Thyroid gland (tissue), 4 donors: Measurements from ENCODE around the gene HRK. TPM values are rescaled to one million over a fixed set of nuclear protein-coding genes. Genes with fewer than 3 reads are reported as not detected.
A peak's percentile ranks its signal among the peaks of the same experiment; 100 is the strongest.

Experiments used
- DNase-seq, 2 donors: peaks; one replicate each; pipeline ENCODE4 v3.0.0-alpha.2; 2019
- H3K27ac ChIP-seq, 3 donors: fragments of 200-600 bp; sonication (generic); 1 replicate in 2 of 3; 2 replicates in 1 of 3; pipeline ENCODE4 v1.5.1; 2016 to 2019; ENCODE audit warnings: mild to moderate bottlenecking in 1 of 3, moderate library complexity in 1 of 3
- H3K27me3 ChIP-seq: fragments of 200-600 bp; sonication (generic); one replicate; pipeline ENCODE4 v1.5.1; 2019
- H3K36me3 ChIP-seq, 2 donors: fragments of 200-600 bp; sonication (generic); one replicate each; pipeline ENCODE4 v1.5.1; 2016 to 2019
- H3K4me1 ChIP-seq, 2 donors: fragments of 200-600 bp; sonication (generic); one replicate each; pipeline ENCODE4 v1.5.1; 2017 to 2019
- H3K4me3 ChIP-seq, 3 donors: fragments of 200-600 bp; sonication (generic); replicated peaks in 1 of 3; 1 replicate in 2 of 3; 2 replicates in 1 of 3; pipeline ENCODE4 v1.5.1; 2016; ENCODE audit warnings: mild to moderate bottlenecking in 1 of 3
- H3K9me3 ChIP-seq: fragments of 200-600 bp; sonication (generic); one replicate; pipeline ENCODE4 v1.5.1; 2017
- CTCF ChIP-seq, 6 experiments: fragments of 200-600 bp in 3 of 6; fragments of 450-650 bp in 3 of 6; sonication (generic) in 3 of 6; IDR thresholded peaks; one replicate each; pipeline ENCODE4 v1.5.1; 2016 to 2019; ENCODE audit warnings: antibody characterized with exemption in 6 of 6, mild to moderate bottlenecking in 2 of 6, inconsistent platforms in 1 of 6, moderate library complexity in 1 of 6
- POLR2A ChIP-seq, 2 donors: fragments of 450-650 bp; IDR thresholded peaks; one replicate each; pipeline ENCODE4 v1.6.1; 2017; ENCODE audit warnings: antibody characterized with exemption in 2 of 2, mild to moderate bottlenecking in 2 of 2, moderate library complexity in 1 of 2
- WGBS, 2 donors: methylation state at CpG; one replicate each; pipeline ENCODE4 v1.1.5; 2017; 5-methylcytosine and 5-hydroxymethylcytosine counted together
- intact Hi-C: fragments of 100-400 bp; cut with DNase I; formaldehyde crosslinking; loops from one replicate; pipeline ENCODE4 v1.15.1; 2023
- total RNA-seq, 4 donors: library from RNA; depleted of rRNA; stranded (reverse); fragments of >200 nt; gene quantifications; one replicate each; pipeline ENCODE4 v1.2.3, GENCODE V29; 2016

Gene HRK
- total RNA-seq, 4 donors from 2014 or later = 0.39 to 0.83 (median 0.48) TPM

- DNase-seq = no peak
- no peaks in the 10 kb centered on the region for H3K36me3 ChIP-seq
- no peak for TF ChIP-seq POLR2A (IDR thresholded peaks at IDR 0.05)
- TF ChIP-seq CTCF (IDR thresholded peaks at IDR 0.05) = no peak
- H3K27me3 ChIP-seq = no peaks in the 10 kb centered on the region
- WGBS, 2 donors = 89 to 94% methylated on average over 6 of the region's 6 CpGs
- no peaks in the 10 kb centered on the region for H3K4me1 ChIP-seq
- intact Hi-C loops = no loop called here
- no peak overlapping the region for H3K27ac ChIP-seq
- no peak overlapping the region for H3K4me3 ChIP-seq
- no peaks in the 10 kb centered on the region for H3K9me3 ChIP-seq
Observed at GRCh38 chr12:116832353-116832752, 48.9 kb downstream of the HRK start.

- TF ChIP-seq POLR2A (IDR thresholded peaks at IDR 0.05) = no peak
- TF ChIP-seq CTCF (IDR thresholded peaks at IDR 0.05) = no peak
- Histone ChIP-seq H3K27ac (no peak overlapping the region), H3K27me3 (no peaks in the 10 kb centered on the region), H3K4me1 (no peaks in the 10 kb centered on the region), H3K9me3 (no peaks in the 10 kb centered on the region), H3K36me3 (no peaks in the 10 kb centered on the region), H3K4me3 (no peak overlapping the region)
- no peak for DNase-seq
- intact Hi-C loops = no loop called here
- 94 to 95% methylated on average over 4 of the region's 4 CpGs for WGBS, 2 donors
Observed at GRCh38 chr12:116827432-116827831, 53.8 kb downstream of the HRK start.

- Histone ChIP-seq H3K4me3 (no peak overlapping the region), H3K27me3 (no peaks in the 10 kb centered on the region), H3K9me3 (no peaks in the 10 kb centered on the region), H3K27ac (no peak overlapping the region), H3K36me3 (no peaks in the 10 kb centered on the region), H3K4me1 (peaks cover 5 to 8% of the 10 kb centered on the region in 2 donors)
- no peak for TF ChIP-seq CTCF (IDR thresholded peaks at IDR 0.05)
- no peak for TF ChIP-seq POLR2A (IDR thresholded peaks at IDR 0.05)
- intact Hi-C loops = no loop called here
- no peak for DNase-seq
- 67 to 69% methylated on average over 8 of the region's 8 CpGs for WGBS, 2 donors
Observed at GRCh38 chr12:116821291-116821690, 60.0 kb downstream of the HRK start.

- 86 to 90% methylated on average over 10 of the region's 10 CpGs for WGBS, 2 donors
- Histone ChIP-seq H3K36me3 (no peaks in the 10 kb centered on the region), H3K27me3 (no peaks in the 10 kb centered on the region), H3K9me3 (no peaks in the 10 kb centered on the region), H3K4me3 (no peak overlapping the region), H3K27ac (no peak overlapping the region), H3K4me1 (peaks cover 5 to 8% of the 10 kb centered on the region in 2 donors)
- intact Hi-C loops = no loop called here
- peak in 1 of 2 donors; percentile 5 for DNase-seq
- TF ChIP-seq CTCF (IDR thresholded peaks at IDR 0.05) (no peak), POLR2A (IDR thresholded peaks at IDR 0.05) (no peak)
Observed at GRCh38 chr12:116820064-116820656, 61.1 kb downstream of the HRK start.

GRCh38 chr12:116818948-116819832 is 62.1 kb downstream of the HRK start:
- Histone ChIP-seq H3K9me3 (no peaks in the 10 kb centered on the region), H3K4me3 (peak overlapping the region; percentile 22 to 56 (median 55)), H3K36me3 (no peaks in the 10 kb centered on the region), H3K27me3 (no peaks in the 10 kb centered on the region), H3K27ac (peak overlapping the region; percentile 77 to 89 (median 80)), H3K4me1 (peaks cover 5 to 8% of the 10 kb centered on the region in 2 donors)
- peak; percentile 88 to 89 for DNase-seq
- 1 to 3% methylated on average over 34 to 52 of the region's 70 CpGs for WGBS, 2 donors
- intact Hi-C loops = no loop called here
- peak in 1 of 6 experiments; percentile 37 for TF ChIP-seq CTCF (IDR thresholded peaks at IDR 0.05)
- TF ChIP-seq POLR2A (IDR thresholded peaks at IDR 0.05) = peak in 1 of 2 donors; percentile 78
